KMS-11 (cell line): ENCODE data around the gene TTBK2.

Source experiments
- H2AFZ ChIP-seq: fragments of 200-600 bp; sonication (generic); 2 replicates; pipeline ENCODE4 v1.6.1; 2016; ENCODE audit warnings: antibody characterized with exemption, mixed run types, low read depth
- H3K27ac ChIP-seq: fragments of 200-600 bp; sonication (generic); 2 replicates; pipeline ENCODE4 v1.6.1; 2016; ENCODE audit warnings: mild to moderate bottlenecking, mixed run types
- H3K27me3 ChIP-seq: fragments of 200-600 bp; sonication (generic); 2 replicates; pipeline ENCODE4 v1.6.1; 2017; ENCODE audit warnings: mild to moderate bottlenecking, low read depth, mixed run types, moderate library complexity; ENCODE audit not compliant: insufficient read depth
- H3K36me3 ChIP-seq: fragments of 200-600 bp; sonication (generic); 2 replicates; pipeline ENCODE4 v1.6.1; 2017; ENCODE audit warnings: mild to moderate bottlenecking, mixed run types; ENCODE audit not compliant: insufficient read depth
- H3K4me1 ChIP-seq: fragments of 200-600 bp; sonication (generic); 2 replicates; pipeline ENCODE4 v1.6.1; 2016; ENCODE audit warnings: mild to moderate bottlenecking, low read depth, mixed run types; ENCODE audit not compliant: poor library complexity, severe bottlenecking
- H3K4me2 ChIP-seq: fragments of 200-600 bp; sonication (generic); 2 replicates; pipeline ENCODE4 v1.7.0; 2016; ENCODE audit warnings: mild to moderate bottlenecking, mixed run types
- H3K4me3 ChIP-seq: fragments of 200-600 bp; sonication (generic); IDR thresholded peaks from 2 replicates; pipeline ENCODE4 v1.6.1; 2017; ENCODE audit warnings: low read depth, low read length, mixed read lengths; ENCODE audit not compliant: insufficient read depth
- H3K79me2 ChIP-seq: fragments of 200-600 bp; sonication (generic); 2 replicates; pipeline ENCODE4 v1.6.1; 2016; ENCODE audit warnings: low read depth, mixed run types; ENCODE audit not compliant: insufficient read depth
- H3K9ac ChIP-seq: fragments of 200-600 bp; sonication (generic); 2 replicates; pipeline ENCODE4 v1.6.1; 2016; ENCODE audit warnings: mild to moderate bottlenecking, mixed run types
- H4K20me1 ChIP-seq: fragments of 200-600 bp; sonication (generic); 2 replicates; pipeline ENCODE4 v1.6.1; 2016; ENCODE audit warnings: mild to moderate bottlenecking, mixed run types; ENCODE audit not compliant: insufficient read depth
- CTCF ChIP-seq: fragments of 200-600 bp; sonication (generic); conservative IDR thresholded peaks from 2 replicates; pipeline ENCODE4 v1.6.1; 2017; ENCODE audit warnings: low read depth, mild to moderate bottlenecking, antibody characterized with exemption, low read length, moderate library complexity, mixed read lengths

Gene TTBK2

GRCh38 chr15:42696626-42697025, 224.0 kb downstream of the TTBK2 start:
- no peaks in the 10 kb centered on the region for H3K79me2 ChIP-seq
- no peak overlapping the region for H3K4me2 ChIP-seq
- H3K27me3 ChIP-seq: no peaks in the 10 kb centered on the region
- H3K4me1 ChIP-seq: no peaks in the 10 kb centered on the region
- H3K27ac ChIP-seq: no peak overlapping the region
- H3K9ac ChIP-seq: no peak overlapping the region
- no peak for TF ChIP-seq CTCF
- H3K36me3 ChIP-seq: no peaks in the 10 kb centered on the region
- H3K4me3 ChIP-seq: no peak overlapping the region
- H4K20me1 ChIP-seq: no peaks in the 10 kb centered on the region
- H2AFZ ChIP-seq: no peak overlapping the region

GRCh38 chr15:42695527-42696071, 225.0 kb downstream of the TTBK2 start:
- H3K4me3 ChIP-seq: no peak overlapping the region
- no peaks in the 10 kb centered on the region for H3K79me2 ChIP-seq
- no peaks in the 10 kb centered on the region for H3K27me3 ChIP-seq
- H3K9ac ChIP-seq: no peak overlapping the region
- no peak overlapping the region for H3K27ac ChIP-seq
- no peaks in the 10 kb centered on the region for H3K36me3 ChIP-seq
- no peak for TF ChIP-seq CTCF
- no peak overlapping the region for H3K4me2 ChIP-seq
- H3K4me1 ChIP-seq: no peaks in the 10 kb centered on the region
- H4K20me1 ChIP-seq: no peaks in the 10 kb centered on the region
- no peak overlapping the region for H2AFZ ChIP-seq

GRCh38 chr15:42694398-42694797, 226.2 kb downstream of the TTBK2 start:
- no peak overlapping the region for H3K4me3 ChIP-seq
- no peak overlapping the region for H3K9ac ChIP-seq
- no peak for TF ChIP-seq CTCF

GRCh38 chr15:42693942-42694341, 226.6 kb downstream of the TTBK2 start:
- Histone ChIP-seq H3K36me3 (no peaks in the 10 kb centered on the region), H4K20me1 (no peaks in the 10 kb centered on the region), H3K4me1 (no peaks in the 10 kb centered on the region), H3K4me3 (no peak overlapping the region), H3K27ac (no peak overlapping the region), H3K9ac (no peak overlapping the region), H3K79me2 (no peaks in the 10 kb centered on the region), H2AFZ (no peak overlapping the region), H3K4me2 (no peak overlapping the region), H3K27me3 (no peaks in the 10 kb centered on the region)
- no peak for TF ChIP-seq CTCF

More at GRCh38 chr15:42694398-42694797, 226.2 kb downstream of the TTBK2 start:
- no peaks in the 10 kb centered on the region for H3K36me3 ChIP-seq
- H3K27me3 ChIP-seq: no peaks in the 10 kb centered on the region
- no peak overlapping the region for H2AFZ ChIP-seq
- H3K4me2 ChIP-seq: no peak overlapping the region
- H4K20me1 ChIP-seq: no peaks in the 10 kb centered on the region
- H3K79me2 ChIP-seq: no peaks in the 10 kb centered on the region
- H3K27ac ChIP-seq: no peak overlapping the region
- no peaks in the 10 kb centered on the region for H3K4me1 ChIP-seq
